GM12878 (cell line): ENCODE data around the gene RWDD2A. TPM values are rescaled to one million over a fixed set of nuclear protein-coding genes. Genes with fewer than 3 reads are reported as not detected.
A peak's percentile ranks its signal among the peaks of the same experiment; 100 is the strongest.

Source experiments
- CREB1 ChIP-seq: IDR thresholded peaks from 2 replicates; pipeline ENCODE4 v1.6.1; 2012; ENCODE audit warnings: low read depth, mild to moderate bottlenecking, inconsistent platforms
- IKZF2 ChIP-seq, 2 experiments: fragments of 450-650 bp; IDR thresholded peaks; 2 replicates each; pipeline ENCODE4 v1.6.1; 2017; ENCODE audit warnings: mild to moderate bottlenecking in 2 of 2, moderate library complexity in 2 of 2
- REST ChIP-seq: IDR thresholded peaks from 2 replicates; pipeline ENCODE4 v1.6.1; 2012; ENCODE audit warnings: mild to moderate bottlenecking, low read depth, low read length
- SIN3A ChIP-seq: IDR thresholded peaks from 2 replicates; pipeline ENCODE4 v1.6.1; 2012; ENCODE audit warnings: low read depth, low read length, improper control_type of control experiment
- ZBTB40 ChIP-seq: fragments of 450-650 bp; IDR thresholded peaks from 2 replicates; pipeline ENCODE4 v1.6.1; 2016; ENCODE audit warnings: mild to moderate bottlenecking, moderate library complexity, borderline replicate concordance
- polyA plus RNA-seq, 11 experiments: library from polyadenylated mRNA; depleted of rRNA in 4 of 11; unstranded in 6 of 11; stranded (reverse) in 5 of 11; fragments of >200 nt; fragmentation: Nextera tagmentation in 4 of 11; fragmentation: Illumina TruSeq in 1 of 11; extraction: Ambion mirVana in 4 of 11; extraction: Trizol in 1 of 11; gene quantifications; 1 replicate in 1 of 11; 2 replicates in 10 of 11; pipeline versions ENCODE4 v1.2.1 to v1.2.3, GENCODE V29; 2011 to 2016; ENCODE audit warnings: inconsistent platforms in 2 of 11, missing spikeins in 2 of 11, low read depth in 1 of 11
- total RNA-seq, 4 experiments: library from RNA; depleted of rRNA in 3 of 4; stranded (reverse); fragments of >200 nt in 3 of 4; fragmentation: Illumina TruSeq in 1 of 4; extraction: Trizol in 1 of 4; gene quantifications; 2 replicates each; pipeline versions ENCODE4 v1.2.1 to v1.2.3, GENCODE V29; 2013 to 2021

The RWDD2A gene
- total and polyA plus RNA-seq, 10 of the 15 experiments (the other 5 are each of a cell fraction or from before 2014, with no cell fraction given): 2.3 to 4.6 (median 2.9) TPM

DNA sequence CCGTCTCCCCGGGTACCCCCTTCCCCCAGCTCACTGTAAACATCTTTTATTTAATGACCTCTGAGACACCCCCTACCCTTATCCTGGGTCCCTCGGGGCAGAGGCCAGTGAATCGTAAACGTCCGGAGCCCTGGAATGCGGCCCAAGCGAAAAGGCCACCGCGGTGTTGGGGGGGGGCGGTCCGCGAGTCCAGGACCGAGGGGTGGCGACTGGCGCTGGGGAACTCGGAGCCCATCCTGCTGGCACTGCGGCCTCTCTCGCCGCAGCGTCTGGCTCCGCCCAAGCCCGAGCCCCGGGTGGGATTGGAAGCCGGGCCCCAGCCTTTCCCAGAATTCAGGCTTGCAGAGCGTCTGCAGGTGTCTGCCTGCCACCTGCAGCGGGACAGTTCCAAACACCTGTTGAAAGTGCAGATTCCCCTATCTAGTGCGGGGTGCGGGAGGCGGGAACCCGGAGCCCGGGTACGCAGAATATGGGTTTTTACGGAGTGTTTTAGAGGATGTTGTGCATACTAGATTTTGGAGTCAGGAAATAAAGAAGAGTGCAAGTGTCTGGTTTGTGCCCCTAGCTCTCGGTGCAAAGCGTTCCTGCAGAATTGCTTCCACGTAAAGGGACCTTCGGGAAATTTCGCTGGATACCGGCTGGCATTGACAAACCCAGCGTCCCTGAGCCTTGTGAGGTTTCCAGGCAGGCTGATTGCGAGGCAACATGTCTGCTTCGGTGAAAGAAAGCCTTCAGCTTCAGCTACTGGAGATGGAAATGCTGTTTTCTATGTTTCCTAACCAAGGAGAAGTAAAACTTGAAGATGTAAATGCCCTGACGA, 800 bp downstream of the RWDD2A start (continued):
- TF ChIP-seq REST (no peak), IKZF2 (IDR thresholded peaks at IDR 0.05) (peak in 1 of 2 experiments; percentile 10; a peak in 1 of 4 replicates), CREB1 (no peak), SIN3A (0 out of 2 replicates have a peak, but pooled peaks have one; percentile 3), ZBTB40 (no peak)
